GM12873 (cell line): ENCODE measurements around the gene CAPNS1.

Experiments
- CTCF ChIP-seq: IDR thresholded peaks from 2 replicates; pipeline ENCODE4 v1.5.1; 2012; ENCODE audit warnings: low read depth, mild to moderate bottlenecking, moderate library complexity, low read length, control low read depth; ENCODE audit not compliant: insufficient read depth; ENCODE audit errors: missing control alignments

Gene CAPNS1

GRCh38 chr19:36160821-36161596 is 21.1 kb downstream of the CAPNS1 start:
- TF ChIP-seq CTCF = no peak

GRCh38 chr19:36163813-36164212 is 23.9 kb downstream of the CAPNS1 start:
- TF ChIP-seq CTCF = no peak

- TF ChIP-seq CTCF = no peak
Measured at GRCh38 chr19:36169084-36169760, 29.4 kb downstream of the CAPNS1 start.

- TF ChIP-seq CTCF = no peak
Measured at GRCh38 chr19:36172852-36173251, 33.0 kb downstream of the CAPNS1 start.

GRCh38 chr19:36182612-36183244 is 42.9 kb downstream of the CAPNS1 start:
- TF ChIP-seq CTCF = no peak

- no peak for TF ChIP-seq CTCF
Measured at GRCh38 chr19:36183245-36183628, 43.4 kb downstream of the CAPNS1 start.

- no peak for TF ChIP-seq CTCF
Measured at GRCh38 chr19:36196249-36196648, 56.4 kb downstream of the CAPNS1 start.
